Measurements from ENCODE around the gene GTF3C4.

DNA sequence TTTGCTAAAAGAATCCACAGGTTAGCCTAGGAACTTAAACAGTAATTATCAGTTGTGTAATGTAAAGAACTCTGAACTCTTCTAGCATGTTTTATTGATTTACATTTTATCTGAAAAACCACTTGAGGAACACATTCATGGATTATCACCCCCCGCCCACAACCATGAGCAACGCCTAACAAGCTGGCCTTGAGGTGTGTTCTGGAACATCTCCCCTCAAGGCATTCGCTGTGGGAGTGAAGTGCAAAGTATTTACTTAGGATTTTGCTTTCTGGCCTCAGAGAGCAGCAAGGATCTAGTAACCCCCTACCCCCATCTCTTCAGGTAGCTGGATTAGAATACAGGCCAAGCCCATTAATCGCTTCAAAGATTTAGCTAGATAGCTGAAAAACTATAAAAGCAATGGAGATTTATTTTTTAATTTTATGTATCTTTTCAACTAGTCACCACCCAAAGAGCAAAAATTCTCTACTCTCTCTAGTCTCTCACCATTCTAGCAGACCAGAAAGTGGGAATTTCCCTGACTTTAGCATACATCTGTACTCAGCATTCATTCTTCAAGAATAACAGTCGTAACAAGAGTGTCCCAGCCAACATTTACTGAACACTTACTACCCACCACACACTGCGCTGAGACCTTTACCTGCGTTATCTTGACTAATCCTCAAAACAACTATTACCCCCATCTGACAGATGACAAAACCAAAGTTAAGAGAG lies 37.7 kb upstream of the GTF3C4 start:
- no peak for TF ChIP-seq CTCF (IDR thresholded peaks at IDR 0.05)
- TF ChIP-seq POLR2A (IDR thresholded peaks at IDR 0.05): no peak

Data from right lobe of liver (tissue), 4 donors.